GM12864 (cell line): Measurements from ENCODE around the gene PKN1.
"Not testable (repeated sequence)": the region's sequence is repeated elsewhere in the genome, so short reads cannot be mapped to it uniquely, and the experiment has no call there.

Source experiments
- DNase-seq: peaks from one replicate; pipeline ENCODE4 v3.0.0-alpha.2; 2011; ENCODE audit warnings: low read depth
- H3K4me3 ChIP-seq: 2 replicates; pipeline ENCODE4 v1.5.1; 2011; ENCODE audit warnings: mild to moderate bottlenecking, low read depth, low read length, control low read depth
- TF ChIP-seq, protein P1 (sequence below): IDR thresholded peaks from 2 replicates; pipeline ENCODE4 v1.5.1; 2011; ENCODE audit warnings: low read depth, mild to moderate bottlenecking, moderate library complexity, low read length, control low read depth, inconsistent platforms; ENCODE audit errors: missing control alignments

The PKN1 gene

DNA sequence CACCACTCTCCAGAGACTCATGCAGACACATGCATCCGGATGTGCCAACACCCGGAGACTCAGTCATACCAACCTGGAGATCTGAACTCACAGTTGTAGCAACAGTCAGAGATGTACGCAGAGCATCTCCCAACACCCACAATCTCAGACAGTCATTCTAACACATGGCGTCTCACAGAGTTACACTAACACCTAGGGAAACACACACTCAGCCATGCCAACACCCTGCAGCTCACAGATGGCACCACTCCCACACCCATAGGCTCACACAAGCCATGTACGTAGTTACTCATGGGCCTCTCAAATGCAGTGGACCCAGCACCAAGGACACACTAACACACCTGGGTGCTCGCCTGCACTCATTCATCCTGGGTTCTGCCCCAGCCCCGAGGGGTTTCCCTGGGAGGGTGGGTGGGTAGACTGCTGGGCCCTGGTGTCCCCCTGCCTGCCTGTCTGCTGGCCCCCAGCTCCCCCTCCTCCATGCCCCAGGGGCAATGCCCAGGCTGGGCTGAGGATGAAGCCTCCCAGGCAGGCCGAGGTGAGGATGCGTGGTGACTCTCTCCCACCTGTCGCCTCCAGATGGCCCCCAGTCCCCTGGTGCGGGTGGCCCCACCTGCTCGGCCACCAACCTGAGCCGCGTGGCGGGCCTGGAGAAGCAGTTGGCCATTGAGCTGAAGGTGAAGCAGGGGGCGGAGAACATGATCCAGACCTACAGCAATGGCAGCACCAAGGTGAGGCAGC lies 10.0 kb downstream of the PKN1 start:
- no peak overlapping the region for H3K4me3 ChIP-seq
- TF ChIP-seq, protein P1, sequence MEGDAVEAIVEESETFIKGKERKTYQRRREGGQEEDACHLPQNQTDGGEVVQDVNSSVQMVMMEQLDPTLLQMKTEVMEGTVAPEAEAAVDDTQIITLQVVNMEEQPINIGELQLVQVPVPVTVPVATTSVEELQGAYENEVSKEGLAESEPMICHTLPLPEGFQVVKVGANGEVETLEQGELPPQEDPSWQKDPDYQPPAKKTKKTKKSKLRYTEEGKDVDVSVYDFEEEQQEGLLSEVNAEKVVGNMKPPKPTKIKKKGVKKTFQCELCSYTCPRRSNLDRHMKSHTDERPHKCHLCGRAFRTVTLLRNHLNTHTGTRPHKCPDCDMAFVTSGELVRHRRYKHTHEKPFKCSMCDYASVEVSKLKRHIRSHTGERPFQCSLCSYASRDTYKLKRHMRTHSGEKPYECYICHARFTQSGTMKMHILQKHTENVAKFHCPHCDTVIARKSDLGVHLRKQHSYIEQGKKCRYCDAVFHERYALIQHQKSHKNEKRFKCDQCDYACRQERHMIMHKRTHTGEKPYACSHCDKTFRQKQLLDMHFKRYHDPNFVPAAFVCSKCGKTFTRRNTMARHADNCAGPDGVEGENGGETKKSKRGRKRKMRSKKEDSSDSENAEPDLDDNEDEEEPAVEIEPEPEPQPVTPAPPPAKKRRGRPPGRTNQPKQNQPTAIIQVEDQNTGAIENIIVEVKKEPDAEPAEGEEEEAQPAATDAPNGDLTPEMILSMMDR, result no peak
- no peak for DNase-seq

DNA sequence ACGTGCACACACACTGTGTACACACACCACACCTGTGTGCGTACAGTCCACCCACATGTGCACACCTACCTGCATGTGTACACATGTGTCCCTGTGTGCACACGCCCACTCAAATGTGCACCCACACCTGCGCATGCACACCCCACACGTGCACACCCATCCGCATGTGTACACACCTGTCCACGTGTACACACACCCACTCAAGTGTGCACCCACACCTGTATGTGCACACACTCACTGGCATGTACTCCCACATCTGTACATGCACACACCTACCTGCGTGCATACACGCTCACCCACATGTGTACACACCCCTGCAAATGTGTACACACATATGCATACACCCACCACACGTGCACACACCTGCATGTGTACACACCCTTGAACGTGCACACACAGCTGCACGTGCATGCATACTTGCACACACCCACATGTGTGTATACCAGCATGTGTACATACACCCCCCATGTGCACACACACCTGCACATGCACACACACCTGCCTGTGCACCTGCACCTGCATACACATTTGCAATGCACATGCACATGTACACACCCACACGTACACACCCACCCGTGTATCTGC lies 10.6 kb downstream of the PKN1 start:
- DNase-seq, result no peak
- TF ChIP-seq, protein P1, result no peak
- no peak overlapping the region for H3K4me3 ChIP-seq

DNA sequence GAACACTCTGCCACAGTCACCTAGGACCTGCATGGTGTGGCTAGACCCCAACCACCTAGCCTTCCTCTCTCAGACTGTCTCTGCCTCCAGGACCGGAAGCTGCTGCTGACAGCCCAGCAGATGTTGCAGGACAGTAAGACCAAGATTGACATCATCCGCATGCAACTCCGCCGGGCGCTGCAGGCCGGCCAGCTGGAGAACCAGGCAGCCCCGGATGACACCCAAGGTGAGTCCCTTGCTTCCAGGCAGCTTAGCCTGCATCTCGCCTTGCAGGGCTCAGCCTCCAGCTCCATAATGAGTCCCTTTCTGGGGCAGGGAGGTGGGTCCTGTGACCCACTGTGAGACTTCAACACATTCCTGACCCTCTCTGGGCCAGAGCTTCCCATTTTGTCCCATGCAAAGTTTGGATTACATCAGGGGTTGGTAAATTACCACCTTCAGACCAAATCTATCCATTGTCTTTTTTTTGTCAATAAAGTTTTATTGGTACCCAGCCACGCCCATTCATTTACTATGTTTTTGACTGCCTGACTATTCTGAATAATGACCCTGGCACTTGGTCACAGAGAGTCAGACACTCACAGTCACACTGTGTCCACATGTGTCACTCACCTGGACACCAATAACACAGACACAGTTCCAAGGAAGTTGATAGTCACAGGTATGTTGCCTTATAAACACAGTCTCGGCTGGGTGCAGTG lies 13.4 kb downstream of the PKN1 start:
- no peak overlapping the region for H3K4me3 ChIP-seq
- TF ChIP-seq, protein P1, result no peak
- no peak for DNase-seq

DNA sequence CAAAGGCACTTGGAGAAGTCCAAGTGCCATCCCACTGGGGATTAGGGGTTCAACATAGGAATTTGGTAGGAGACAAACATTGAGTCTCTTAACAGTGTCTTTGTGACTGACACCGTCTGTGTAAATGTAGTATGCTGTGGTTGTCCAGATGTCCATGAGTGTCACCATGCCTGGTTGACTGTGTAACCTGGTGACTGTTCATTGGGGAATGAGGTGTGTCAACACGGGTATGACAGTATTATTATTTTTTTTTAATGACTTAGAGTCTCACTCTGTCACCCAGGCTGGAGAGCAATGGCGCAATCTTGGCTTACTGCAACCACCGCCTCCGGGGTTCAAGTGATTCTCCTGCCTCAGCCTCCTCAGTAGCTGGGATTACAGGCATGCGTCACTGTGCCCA lies 16.2 kb downstream of the PKN1 start:
- H3K4me3 ChIP-seq, result no peak overlapping the region
- DNase-seq, result no peak
- TF ChIP-seq, protein P1, result no peak

DNA sequence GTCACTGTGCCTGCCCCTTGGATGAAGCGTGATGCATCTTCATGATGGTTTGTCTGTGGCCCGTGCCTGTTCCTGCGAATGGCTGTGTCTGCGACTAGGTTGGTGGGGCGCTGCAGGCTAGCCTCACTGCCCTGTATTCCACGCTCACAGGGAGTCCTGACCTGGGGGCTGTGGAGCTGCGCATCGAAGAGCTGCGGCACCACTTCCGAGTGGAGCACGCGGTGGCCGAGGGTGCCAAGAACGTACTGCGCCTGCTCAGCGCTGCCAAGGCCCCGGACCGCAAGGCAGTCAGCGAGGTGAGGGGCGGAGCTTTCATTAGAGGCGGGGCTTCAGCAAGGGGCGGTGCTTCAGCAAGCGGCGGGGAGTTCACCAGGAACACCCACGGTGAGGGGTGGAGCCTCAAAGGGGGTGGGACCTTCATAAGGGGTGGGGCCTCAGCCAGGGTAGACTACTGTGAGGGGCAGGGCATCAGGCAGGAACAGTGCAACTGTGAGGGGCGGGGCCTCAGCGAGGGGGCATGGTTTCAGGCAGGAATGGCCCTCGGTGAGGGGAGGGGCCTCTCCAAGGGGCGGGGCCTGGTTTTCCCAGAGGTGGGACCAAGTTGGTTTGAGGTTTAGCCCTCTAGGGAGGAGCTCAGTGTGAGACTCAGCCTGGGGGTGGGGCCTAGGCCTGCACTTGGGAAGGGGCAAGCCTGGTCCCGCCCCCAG lies 17.2 kb downstream of the PKN1 start:
- TF ChIP-seq, protein P1, result no peak
- no peak overlapping the region for H3K4me3 ChIP-seq
- no peak for DNase-seq

DNA sequence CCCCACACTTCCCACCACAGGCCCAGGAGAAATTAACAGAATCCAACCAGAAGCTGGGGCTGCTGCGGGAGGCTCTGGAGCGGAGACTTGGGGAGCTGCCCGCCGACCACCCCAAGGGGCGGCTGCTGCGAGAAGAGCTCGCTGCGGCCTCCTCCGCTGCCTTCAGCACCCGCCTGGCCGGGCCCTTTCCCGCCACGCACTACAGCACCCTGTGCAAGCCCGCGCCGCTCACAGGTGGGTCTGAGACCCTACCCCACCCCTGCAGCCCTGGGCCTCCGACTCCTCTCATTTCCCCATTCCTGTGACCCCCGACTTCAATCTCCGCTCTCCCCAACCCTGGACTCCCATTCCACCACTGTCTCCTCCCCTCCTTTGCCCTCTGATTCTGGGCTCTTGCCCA lies 17.8 kb downstream of the PKN1 start:
- no peak for DNase-seq
- TF ChIP-seq, protein P1, result no peak

DNA sequence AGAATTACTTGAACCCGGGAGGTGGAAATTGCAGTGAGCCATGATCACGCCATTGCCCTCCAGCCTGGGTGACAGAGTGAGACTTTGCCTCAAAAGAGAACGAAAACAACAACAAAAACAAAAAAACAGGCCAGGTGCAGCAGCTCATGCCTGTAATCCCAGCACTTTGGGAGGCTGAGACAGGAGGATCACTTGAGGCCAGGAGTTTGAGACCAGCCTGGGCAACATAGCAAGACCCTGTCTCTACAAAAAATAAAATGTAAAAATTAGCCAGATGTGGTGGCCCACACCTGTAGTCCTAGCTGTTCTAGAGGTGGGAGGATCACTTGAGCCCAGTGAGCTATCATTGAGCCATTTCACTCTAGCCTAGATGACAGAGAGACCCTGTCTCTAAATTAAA lies 19.2 kb downstream of the PKN1 start:
- not testable (repeated sequence) for H3K4me3 ChIP-seq, DNase-seq

More for the DNA sequence above, 17.8 kb downstream of the PKN1 start:
- H3K4me3 ChIP-seq, result no peak overlapping the region
